MM.1S (cell line): ENCODE measurements around the gene CHDH.

Experiments
- DNase-seq: peaks from one replicate; pipeline ENCODE4 v3.0.0-alpha.2; 2015
- H2AFZ ChIP-seq: fragments of 300-600 bp; sonication (generic); 2 replicates; pipeline ENCODE4 v1.6.0; 2016; ENCODE audit warnings: antibody characterized with exemption, low read length
- H3F3A ChIP-seq: fragments of 300-600 bp; sonication (generic); 2 replicates; pipeline ENCODE4 v1.6.1; 2016; ENCODE audit warnings: mild to moderate bottlenecking, antibody characterized with exemption, low read length, moderate library complexity, mixed read lengths; ENCODE audit not compliant: insufficient read depth
- H3K27ac ChIP-seq: fragments of 300-600 bp; sonication (generic); 2 replicates; pipeline ENCODE4 v1.5.1; 2016; ENCODE audit warnings: mild to moderate bottlenecking, low read length
- H3K27me3 ChIP-seq: fragments of 300-600 bp; sonication (generic); replicated peaks from 2 replicates; pipeline ENCODE4 v1.6.0; 2016; ENCODE audit warnings: low read length; ENCODE audit not compliant: insufficient read depth
- H3K36me3 ChIP-seq: fragments of 300-600 bp; sonication (generic); replicated peaks from 2 replicates; pipeline ENCODE4 v1.6.1; 2016; ENCODE audit warnings: mild to moderate bottlenecking, low read length, mixed read lengths; ENCODE audit not compliant: insufficient read depth
- H3K4me1 ChIP-seq: fragments of 300-600 bp; sonication (generic); 2 replicates; pipeline ENCODE4 v1.6.1; 2016; ENCODE audit warnings: low read length, mixed read lengths
- H3K4me2 ChIP-seq: fragments of 300-600 bp; sonication (generic); 2 replicates; pipeline ENCODE4 v1.6.0; 2016; ENCODE audit warnings: low read depth, low read length
- H3K4me3 ChIP-seq: fragments of 300-600 bp; sonication (generic); 2 replicates; pipeline ENCODE4 v1.5.1; 2016; ENCODE audit warnings: low read length, mixed read lengths
- H3K79me2 ChIP-seq: fragments of 300-600 bp; sonication (generic); 2 replicates; pipeline ENCODE4 v1.6.1; 2016; ENCODE audit warnings: mixed run types, low read length, mixed read lengths
- H3K9ac ChIP-seq: fragments of 300-600 bp; sonication (generic); 2 replicates; pipeline ENCODE4 v1.6.1; 2016; ENCODE audit warnings: low read length, mixed read lengths
- H3K9me2 ChIP-seq: fragments of 300-600 bp; sonication (generic); replicated peaks from 2 replicates; pipeline ENCODE4 v1.6.1; 2016; ENCODE audit warnings: mild to moderate bottlenecking, low read length, mixed read lengths; ENCODE audit not compliant: insufficient read depth
- H3K9me3 ChIP-seq: fragments of 300-600 bp; sonication (generic); replicated peaks from 2 replicates; pipeline ENCODE4 v1.6.1; 2016; ENCODE audit warnings: mild to moderate bottlenecking, low read length, mixed read lengths; ENCODE audit not compliant: insufficient read depth
- H4K20me1 ChIP-seq: fragments of 300-600 bp; sonication (generic); 2 replicates; pipeline ENCODE4 v1.6.1; 2016; ENCODE audit warnings: mild to moderate bottlenecking, low read length, moderate library complexity, mixed read lengths; ENCODE audit not compliant: insufficient read depth
- EZH2 ChIP-seq: fragments of 300-600 bp; sonication (generic); optimal IDR thresholded peaks from 2 replicates; pipeline ENCODE3; 2017; ENCODE audit warnings: low read depth, mild to moderate bottlenecking, antibody characterized with exemption, low read length, mixed read lengths
- EZH2phosphoT487 ChIP-seq: fragments of 300-600 bp; sonication (generic); IDR thresholded peaks from 2 replicates; pipeline ENCODE4 v1.6.1; 2018; ENCODE audit warnings: antibody characterized with exemption, low read length
- TF ChIP-seq, protein P1 (sequence below): fragments of 300-600 bp; sonication (generic); IDR thresholded peaks from 2 replicates; pipeline ENCODE4 v1.5.1; 2016; ENCODE audit warnings: antibody characterized with exemption, low read length, mixed read lengths

The CHDH gene

DNA sequence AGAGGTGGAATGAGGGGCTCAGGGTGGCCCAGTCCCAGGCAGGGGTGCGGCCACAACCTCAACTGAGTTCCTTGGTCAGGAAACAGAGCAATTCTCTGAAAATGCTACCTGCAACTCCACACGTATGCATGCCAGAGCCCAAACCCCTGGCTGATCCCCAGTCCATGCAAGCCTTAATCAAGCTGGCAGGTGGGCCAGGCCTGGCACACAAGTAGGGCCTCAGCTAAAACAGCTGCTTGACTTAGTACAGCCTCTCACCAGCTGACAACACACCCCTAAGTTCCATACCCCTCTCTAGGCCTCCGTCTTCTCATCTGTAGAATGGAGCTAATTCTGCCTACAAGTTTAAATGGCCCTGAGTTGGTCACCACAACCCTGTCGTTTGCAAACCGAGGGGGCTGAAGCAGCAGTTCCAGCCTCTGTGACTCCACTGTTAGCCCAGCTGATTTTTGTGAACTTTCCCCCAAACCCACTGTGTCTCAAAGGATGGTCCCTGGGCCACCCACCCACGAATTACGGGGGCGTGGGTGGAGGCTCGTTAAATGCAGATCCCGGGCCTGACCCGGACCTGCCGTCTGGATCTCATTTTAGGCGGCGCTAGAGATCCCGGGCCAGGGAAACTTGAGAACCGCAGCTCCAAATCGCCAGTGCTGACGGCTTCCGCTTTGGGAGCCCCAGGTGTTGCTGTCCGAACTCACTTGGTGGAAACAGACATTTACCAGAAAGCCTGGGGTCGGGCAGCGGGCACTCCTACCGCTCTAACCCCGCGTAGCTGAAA lies 927 bp downstream of the CHDH start:
- no peaks in the 10 kb centered on the region for H4K20me1 ChIP-seq
- no peaks in the 10 kb centered on the region for H3K36me3 ChIP-seq
- H3K4me1 ChIP-seq, result peaks cover 21% of the 10 kb centered on the region
- TF ChIP-seq EZH2phosphoT487, result no peak
- TF ChIP-seq EZH2, result no peak
- TF ChIP-seq, protein P1, sequence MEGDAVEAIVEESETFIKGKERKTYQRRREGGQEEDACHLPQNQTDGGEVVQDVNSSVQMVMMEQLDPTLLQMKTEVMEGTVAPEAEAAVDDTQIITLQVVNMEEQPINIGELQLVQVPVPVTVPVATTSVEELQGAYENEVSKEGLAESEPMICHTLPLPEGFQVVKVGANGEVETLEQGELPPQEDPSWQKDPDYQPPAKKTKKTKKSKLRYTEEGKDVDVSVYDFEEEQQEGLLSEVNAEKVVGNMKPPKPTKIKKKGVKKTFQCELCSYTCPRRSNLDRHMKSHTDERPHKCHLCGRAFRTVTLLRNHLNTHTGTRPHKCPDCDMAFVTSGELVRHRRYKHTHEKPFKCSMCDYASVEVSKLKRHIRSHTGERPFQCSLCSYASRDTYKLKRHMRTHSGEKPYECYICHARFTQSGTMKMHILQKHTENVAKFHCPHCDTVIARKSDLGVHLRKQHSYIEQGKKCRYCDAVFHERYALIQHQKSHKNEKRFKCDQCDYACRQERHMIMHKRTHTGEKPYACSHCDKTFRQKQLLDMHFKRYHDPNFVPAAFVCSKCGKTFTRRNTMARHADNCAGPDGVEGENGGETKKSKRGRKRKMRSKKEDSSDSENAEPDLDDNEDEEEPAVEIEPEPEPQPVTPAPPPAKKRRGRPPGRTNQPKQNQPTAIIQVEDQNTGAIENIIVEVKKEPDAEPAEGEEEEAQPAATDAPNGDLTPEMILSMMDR, result peak; percentile 44
- H3K4me2 ChIP-seq, result peak overlapping the region; percentile 99
- no peaks in the 10 kb centered on the region for H3K9me3 ChIP-seq
- H3K4me3 ChIP-seq, result peak overlapping the region; percentile 81
- peak overlapping the region; percentile 87 for H3K9ac ChIP-seq
- no peaks in the 10 kb centered on the region for H3K9me2 ChIP-seq
- no peaks in the 10 kb centered on the region; the same call in 1 of the 2 replicates for H3K79me2 ChIP-seq
- H3K27ac ChIP-seq, result peak overlapping the region; percentile 85; the same call in 1 of the 2 replicates
- H3K27me3 ChIP-seq, result no peaks in the 10 kb centered on the region
- H2AFZ ChIP-seq, result peak overlapping the region; percentile 86
- peaks cover 24% of the 10 kb centered on the region for H3F3A ChIP-seq
- peak; percentile 73 for DNase-seq

DNA sequence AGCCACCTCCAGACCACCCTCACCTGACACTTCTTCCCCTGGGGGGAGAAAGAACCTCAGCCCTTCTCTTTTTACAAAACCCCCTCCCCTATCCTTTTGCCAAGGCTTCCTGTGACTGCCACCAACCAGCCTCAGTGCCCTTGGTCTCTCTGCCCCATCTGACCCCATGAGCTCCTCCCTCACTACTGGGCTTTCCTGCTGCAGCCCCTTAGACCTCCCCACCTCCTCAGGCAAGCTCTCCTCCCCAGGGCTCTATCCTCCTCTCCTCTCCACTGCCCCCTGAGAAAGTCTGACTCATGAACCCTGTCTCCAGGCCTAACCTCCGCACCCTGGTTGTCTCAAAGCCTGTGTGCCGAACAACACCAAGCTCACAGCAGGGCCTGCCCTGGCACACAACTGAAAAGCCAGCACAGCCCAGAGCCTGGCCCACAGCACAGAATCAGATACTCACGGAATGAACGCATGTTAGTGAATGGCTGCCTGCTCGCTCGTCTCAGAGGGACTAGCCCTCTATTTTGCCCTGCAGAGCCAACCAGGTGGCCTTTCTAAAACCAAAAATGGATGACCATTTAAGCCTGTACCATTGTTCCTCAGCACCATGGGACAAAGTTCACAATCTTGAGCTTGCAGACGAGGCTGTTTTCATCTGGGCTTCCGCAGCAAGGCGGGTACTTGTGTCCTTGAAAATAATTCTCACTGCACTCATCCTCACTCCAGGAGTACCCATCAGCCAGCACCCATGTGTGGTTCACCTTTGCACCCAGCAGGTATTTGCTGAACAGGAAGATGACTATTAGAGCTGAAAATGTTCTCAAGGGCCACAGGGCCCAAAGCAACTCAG lies 1.7 kb downstream of the CHDH start:
- Histone ChIP-seq H3K36me3 (no peaks in the 10 kb centered on the region), H3K4me2 (peak overlapping the region; percentile 99), H2AFZ (no peak overlapping the region)

More for the DNA sequence above, 1.7 kb downstream of the CHDH start:
- DNase-seq, result no peak
- H3K4me1 ChIP-seq, result peaks cover 21% of the 10 kb centered on the region
- H3F3A ChIP-seq, result peaks cover 24% of the 10 kb centered on the region
- H4K20me1 ChIP-seq, result no peaks in the 10 kb centered on the region
- peak overlapping the region; percentile 22; the same call in 1 of the 2 replicates for H3K9ac ChIP-seq
- TF ChIP-seq EZH2phosphoT487, result no peak
- TF ChIP-seq EZH2, result no peak
- TF ChIP-seq, protein P1, result no peak
- H3K79me2 ChIP-seq, result no peaks in the 10 kb centered on the region; the same call in 1 of the 2 replicates
- H3K9me3 ChIP-seq, result no peaks in the 10 kb centered on the region
- H3K27me3 ChIP-seq, result no peaks in the 10 kb centered on the region
- H3K27ac ChIP-seq, result peak overlapping the region; percentile 85; the same call in 1 of the 2 replicates
- H3K9me2 ChIP-seq, result no peaks in the 10 kb centered on the region
- no peak overlapping the region for H3K4me3 ChIP-seq
